Thoracic aorta (tissue), 2 donors: ENCODE measurements around the gene ERCC2. TPM values are rescaled to one million over a fixed set of nuclear protein-coding genes. Genes with fewer than 3 reads are reported as not detected.

Experiments used
- ATAC-seq: fragments of 150-250 bp; one replicate; pipeline ENCODE4 v1.8.0; 2017; ENCODE audit warnings: low read depth; ENCODE audit not compliant: insufficient number of reproducible peaks, low FRiP score
- DNase-seq: peaks from one replicate; pipeline ENCODE4 v3.0.0-alpha.2; 2020; ENCODE audit warnings: low spot score
- H3K27ac ChIP-seq, 2 donors: fragments of 200-600 bp; sonication (generic); 1 replicate in 1 of 2; 2 replicates in 1 of 2; pipeline ENCODE4 v1.5.1; 2016; ENCODE audit warnings: mild to moderate bottlenecking in 2 of 2, moderate library complexity in 2 of 2
- H3K27me3 ChIP-seq: fragments of 200-600 bp; sonication (generic); replicated peaks from 2 replicates; pipeline ENCODE4 v1.6.0; 2016; ENCODE audit warnings: mild to moderate bottlenecking; ENCODE audit not compliant: insufficient read depth
- H3K36me3 ChIP-seq: fragments of 200-600 bp; sonication (generic); one replicate; pipeline ENCODE4 v1.5.1; 2016
- H3K4me1 ChIP-seq, 2 donors: fragments of 200-600 bp; sonication (generic); 1 replicate in 1 of 2; 2 replicates in 1 of 2; pipeline versions ENCODE4 v1.5.1 to v1.6.0; 2016; ENCODE audit warnings: low read depth in 2 of 2, mild to moderate bottlenecking in 1 of 2; ENCODE audit not compliant: control insufficient read depth in 1 of 2
- H3K4me3 ChIP-seq: fragments of 200-600 bp; sonication (generic); 2 replicates; pipeline ENCODE4 v1.5.1; 2016; ENCODE audit warnings: mild to moderate bottlenecking
- H3K9me3 ChIP-seq: fragments of 200-600 bp; sonication (generic); 2 replicates; pipeline ENCODE4 v1.5.1; 2016
- total RNA-seq, 2 donors: library from RNA; depleted of rRNA; stranded (reverse); fragments of >200 nt; gene quantifications; one replicate each; pipeline versions ENCODE4 v1.1.0 to v1.2.3, GENCODE V29; 2016
- TF ChIP-seq, protein P1 (sequence below): fragments of 200-600 bp; sonication (generic); IDR thresholded peaks from one replicate; pipeline ENCODE4 v1.5.1; 2019; ENCODE audit warnings: antibody characterized with exemption

The ERCC2 gene
- total RNA-seq, 2 donors from 2014 or later = 11.6 to 18.3 TPM

DNA sequence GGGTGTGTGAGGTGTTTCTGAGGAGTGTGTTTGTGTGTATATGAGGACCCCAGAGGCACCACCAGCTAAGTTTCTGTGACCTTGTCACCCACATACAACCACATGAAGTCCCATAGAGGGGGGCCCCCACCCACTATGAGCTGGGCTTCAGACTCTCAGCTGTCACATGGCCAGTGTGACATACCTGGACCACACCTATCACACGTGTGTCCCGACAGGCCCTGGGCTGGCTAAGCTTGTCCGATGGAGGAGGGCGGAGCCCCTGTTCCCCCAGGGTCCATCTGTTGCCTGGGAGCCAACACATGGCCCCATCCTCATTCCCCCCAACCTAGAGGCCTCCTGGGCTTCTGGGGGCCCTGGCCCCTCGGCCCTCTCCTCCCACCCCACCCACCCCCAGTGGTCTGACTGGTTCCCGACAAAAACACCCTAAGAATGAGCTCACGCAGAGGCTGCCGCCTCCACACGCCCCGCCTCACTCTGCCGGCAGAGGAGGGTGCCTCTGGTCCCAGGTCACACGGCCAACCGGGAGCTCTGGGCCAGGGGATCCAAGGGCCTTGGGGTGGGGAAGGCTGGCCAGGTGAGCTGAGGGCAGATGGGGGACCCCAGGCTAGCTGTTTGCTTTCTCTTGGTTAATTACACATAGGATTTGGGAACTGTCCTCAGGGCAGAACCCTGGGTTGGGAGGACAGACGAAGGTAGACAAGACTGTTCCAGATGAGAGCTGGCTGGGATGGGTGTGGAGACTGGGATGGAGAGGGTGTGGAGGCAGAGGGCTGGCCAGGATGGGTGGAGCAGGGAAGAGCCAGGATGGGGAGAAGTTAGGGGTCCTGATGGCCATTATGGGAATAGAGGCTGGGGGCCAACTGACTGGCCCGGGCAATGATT is 25.5 kb downstream of the ERCC2 start:
- H3K27ac ChIP-seq = no peak overlapping the region
- H3K9me3 ChIP-seq = no peaks in the 10 kb centered on the region
- TF ChIP-seq, protein P1, sequence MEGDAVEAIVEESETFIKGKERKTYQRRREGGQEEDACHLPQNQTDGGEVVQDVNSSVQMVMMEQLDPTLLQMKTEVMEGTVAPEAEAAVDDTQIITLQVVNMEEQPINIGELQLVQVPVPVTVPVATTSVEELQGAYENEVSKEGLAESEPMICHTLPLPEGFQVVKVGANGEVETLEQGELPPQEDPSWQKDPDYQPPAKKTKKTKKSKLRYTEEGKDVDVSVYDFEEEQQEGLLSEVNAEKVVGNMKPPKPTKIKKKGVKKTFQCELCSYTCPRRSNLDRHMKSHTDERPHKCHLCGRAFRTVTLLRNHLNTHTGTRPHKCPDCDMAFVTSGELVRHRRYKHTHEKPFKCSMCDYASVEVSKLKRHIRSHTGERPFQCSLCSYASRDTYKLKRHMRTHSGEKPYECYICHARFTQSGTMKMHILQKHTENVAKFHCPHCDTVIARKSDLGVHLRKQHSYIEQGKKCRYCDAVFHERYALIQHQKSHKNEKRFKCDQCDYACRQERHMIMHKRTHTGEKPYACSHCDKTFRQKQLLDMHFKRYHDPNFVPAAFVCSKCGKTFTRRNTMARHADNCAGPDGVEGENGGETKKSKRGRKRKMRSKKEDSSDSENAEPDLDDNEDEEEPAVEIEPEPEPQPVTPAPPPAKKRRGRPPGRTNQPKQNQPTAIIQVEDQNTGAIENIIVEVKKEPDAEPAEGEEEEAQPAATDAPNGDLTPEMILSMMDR = no peak
- no peaks in the 10 kb centered on the region for H3K36me3 ChIP-seq
- H3K4me1 ChIP-seq = peaks cover 7% of the 10 kb centered on the region in 2 donors
- DNase-seq (no peak), ATAC-seq (no peak)
- H3K27me3 ChIP-seq = peaks cover 8% of the 10 kb centered on the region
- no peak overlapping the region for H3K4me3 ChIP-seq

DNA sequence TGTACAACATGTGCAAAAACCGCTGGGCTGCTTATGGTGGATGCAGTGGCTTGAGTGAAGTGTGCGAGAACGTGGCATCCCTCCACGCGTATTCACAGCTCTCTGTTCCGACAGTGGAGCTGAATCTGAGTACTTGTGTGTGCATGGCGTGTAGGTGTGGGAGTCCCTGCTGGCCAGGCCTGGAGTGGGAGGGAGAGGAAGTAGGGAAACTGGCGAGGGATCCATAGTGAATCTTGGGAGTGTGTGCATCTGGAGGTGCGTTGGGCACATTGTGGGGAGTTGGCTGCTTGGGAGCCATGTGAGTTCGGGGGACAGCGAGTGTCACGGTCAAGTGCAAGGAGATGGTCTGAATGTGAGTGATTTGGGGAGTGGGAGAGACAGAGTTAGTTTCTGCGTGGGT is 27.5 kb downstream of the ERCC2 start:
- Histone ChIP-seq H3K4me1 (peaks cover 7 to 11% of the 10 kb centered on the region in 2 donors), H3K9me3 (no peaks in the 10 kb centered on the region), H3K36me3 (no peaks in the 10 kb centered on the region), H3K27ac (no peak overlapping the region), H3K4me3 (no peak overlapping the region), H3K27me3 (peaks cover 11% of the 10 kb centered on the region)
- DNase-seq = no peak
- ATAC-seq = no peak
- TF ChIP-seq, protein P1 = no peak

DNA sequence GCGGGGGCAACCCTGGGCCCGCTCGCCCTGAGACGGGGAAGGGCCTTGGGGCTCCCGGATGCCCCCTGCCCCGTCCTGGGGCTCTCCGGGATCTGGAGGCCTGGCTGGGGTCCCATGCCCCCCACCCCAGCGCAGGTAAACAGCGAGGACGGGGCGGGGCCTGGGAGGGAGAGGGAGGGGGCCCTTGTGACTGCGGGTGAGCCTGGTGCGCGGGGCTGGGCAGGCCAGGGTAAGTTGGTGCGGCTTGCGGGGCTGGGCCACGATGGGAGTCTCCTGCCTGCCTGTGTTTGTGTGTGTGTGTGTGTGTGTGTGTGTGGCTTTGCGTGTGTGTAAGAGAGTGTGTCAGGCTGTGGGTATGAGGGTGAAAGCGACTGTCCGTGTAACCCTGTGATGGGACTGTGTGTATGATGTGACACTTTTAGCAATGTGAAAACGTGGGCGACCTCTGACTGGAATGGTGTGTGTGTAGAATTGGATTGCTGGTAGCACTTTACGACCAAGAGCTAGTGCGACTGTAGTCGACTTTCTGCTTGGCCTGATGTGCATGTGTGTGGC is 29.4 kb downstream of the ERCC2 start:
- TF ChIP-seq, protein P1 = no peak
- Histone ChIP-seq H3K27me3 (peaks cover 11% of the 10 kb centered on the region), H3K9me3 (no peaks in the 10 kb centered on the region), H3K27ac (no peak overlapping the region), H3K4me1 (peaks cover 7 to 11% of the 10 kb centered on the region in 2 donors), H3K4me3 (peak overlapping the region; percentile 31), H3K36me3 (no peaks in the 10 kb centered on the region)
- DNase-seq (no peak), ATAC-seq (no peak)

DNA sequence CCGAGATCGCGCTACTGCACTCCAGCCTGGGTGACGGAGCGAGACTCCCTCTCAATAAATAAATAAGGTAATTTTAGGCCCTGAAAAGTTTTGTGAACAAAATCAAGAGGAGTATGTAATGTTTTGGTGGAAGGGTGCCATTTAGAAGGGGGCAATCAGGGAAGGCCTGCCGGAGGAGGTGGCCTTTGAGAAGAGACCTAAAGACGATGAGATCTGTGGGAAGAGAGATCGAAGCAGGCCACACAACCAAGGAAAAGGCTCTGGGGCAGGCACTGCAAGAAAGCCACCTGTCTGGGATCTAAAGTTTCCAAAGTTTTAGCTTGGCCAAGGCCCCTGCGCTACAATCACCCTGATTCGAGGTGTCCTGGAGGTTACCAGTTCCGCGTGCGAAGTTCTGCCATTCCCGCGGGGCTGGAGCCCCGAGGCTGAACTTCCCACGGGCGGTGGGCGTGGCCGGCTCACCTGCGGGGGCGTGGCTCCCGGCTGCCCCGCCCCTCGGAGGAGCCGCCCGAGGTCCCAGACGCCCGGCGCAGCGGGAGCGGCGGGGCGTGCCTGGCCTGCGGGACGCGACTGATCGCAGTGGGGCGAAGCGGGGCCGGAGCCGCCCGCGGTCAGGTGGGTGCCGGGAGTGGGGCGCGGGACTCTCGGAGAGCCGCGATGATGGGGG is 30.0 kb downstream of the ERCC2 start, which contains the start of gene KLC3:
Gene KLC3 (plus strand): TSS at position 519 of the 667 bp plus-strand sequence. CDS start 4,792 bp downstream, outside the sequence.
- no peak for DNase-seq

More for the DNA sequence above, 30.0 kb downstream of the ERCC2 start, which contains the start of gene KLC3:
- TF ChIP-seq, protein P1 = no peak
- no peak within 1 kb of the TSS for H3K27ac ChIP-seq
- H3K27me3 ChIP-seq = peaks cover 11% of the 10 kb centered on the region
- peaks cover 7 to 11% of the 10 kb centered on the region in 2 donors for H3K4me1 ChIP-seq
- H3K4me3 ChIP-seq = peak within 1 kb of the TSS; percentile 31
- ATAC-seq = no peak
- no peaks in the 10 kb centered on the region for H3K36me3 ChIP-seq
- no peaks in the 10 kb centered on the region for H3K9me3 ChIP-seq
